HG03135 (cell line): ENCODE measurements around the gene NLRP1.

Source experiments
- ATAC-seq: cut with Tn5 transposase; IDR thresholded peaks from one replicate; pipeline ENCODE4 v1.9.1; 2021; ENCODE audit warnings: mild to moderate bottlenecking, moderate library complexity; ENCODE audit not compliant: unreplicated experiment

The NLRP1 gene

DNA sequence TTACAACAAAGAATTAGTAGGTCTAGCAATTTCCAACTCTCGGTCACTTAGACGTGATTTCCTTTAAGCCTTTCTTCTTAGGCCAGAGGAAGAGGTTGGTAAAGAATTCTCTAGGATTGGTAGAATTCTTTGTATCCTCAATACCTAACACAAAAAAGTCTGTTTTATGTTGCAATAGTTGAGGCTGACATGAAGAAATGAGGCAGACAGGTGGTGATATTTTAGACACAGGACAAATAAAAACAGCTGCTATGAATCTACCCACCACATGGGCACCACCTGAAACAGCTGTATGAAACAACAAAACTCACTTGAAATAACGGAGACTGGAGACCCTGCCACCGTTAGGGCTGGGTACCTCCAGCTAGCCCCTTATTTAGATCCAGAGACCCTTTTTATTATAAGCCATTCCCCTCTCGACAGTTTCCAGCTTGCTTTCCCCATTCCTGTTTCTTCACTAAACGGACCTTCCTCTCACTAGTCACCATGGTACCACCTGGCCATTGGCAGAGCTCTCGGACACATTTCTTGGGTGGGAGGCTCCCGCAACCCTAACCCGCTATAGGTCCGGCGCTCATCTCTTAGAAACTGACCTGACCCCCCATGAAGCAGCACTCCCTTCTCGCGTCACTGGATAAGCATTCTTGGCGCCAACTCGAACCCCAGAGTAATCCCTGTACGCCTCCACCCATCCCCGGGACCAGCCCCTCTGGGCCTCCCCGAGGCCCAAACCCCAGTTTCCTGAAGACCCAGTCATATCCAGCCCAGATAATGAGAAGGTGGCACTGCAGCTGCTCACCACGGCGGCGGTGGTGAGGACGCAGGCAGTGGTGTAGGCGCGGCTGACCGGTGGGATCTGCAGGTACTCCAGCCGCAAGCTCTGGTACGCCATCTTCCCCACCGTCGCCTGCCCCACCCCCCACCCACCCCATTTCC lies 98.8 kb downstream of the NLRP1 start, which contains the start of gene DERL2:
DERL2 (minus strand) TSS at position 909 of the 936 bp plus-strand sequence; CDS start at position 892, 17 bp downstream.
- peak; percentile 36 for ATAC-seq

DNA sequence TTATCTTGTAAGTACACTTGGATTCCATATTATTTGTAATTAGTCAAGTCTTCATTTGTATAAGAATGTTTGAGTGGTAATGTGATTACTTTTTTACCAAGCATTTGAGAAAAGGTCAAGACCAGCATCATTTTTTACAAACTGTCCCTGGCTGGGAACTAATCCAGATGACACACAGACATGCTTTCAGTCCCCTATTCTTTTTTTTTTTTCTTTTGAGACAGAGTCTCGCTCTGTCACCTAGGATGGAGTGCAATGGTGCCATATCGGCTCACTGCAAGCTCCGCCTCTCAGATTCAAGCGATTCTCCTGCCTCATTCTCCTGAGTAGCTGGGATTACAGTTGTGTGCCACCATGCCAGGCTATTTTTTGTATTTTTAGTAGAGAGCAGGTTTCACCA lies 102.9 kb downstream of the NLRP1 start:
- no peak for ATAC-seq

DNA sequence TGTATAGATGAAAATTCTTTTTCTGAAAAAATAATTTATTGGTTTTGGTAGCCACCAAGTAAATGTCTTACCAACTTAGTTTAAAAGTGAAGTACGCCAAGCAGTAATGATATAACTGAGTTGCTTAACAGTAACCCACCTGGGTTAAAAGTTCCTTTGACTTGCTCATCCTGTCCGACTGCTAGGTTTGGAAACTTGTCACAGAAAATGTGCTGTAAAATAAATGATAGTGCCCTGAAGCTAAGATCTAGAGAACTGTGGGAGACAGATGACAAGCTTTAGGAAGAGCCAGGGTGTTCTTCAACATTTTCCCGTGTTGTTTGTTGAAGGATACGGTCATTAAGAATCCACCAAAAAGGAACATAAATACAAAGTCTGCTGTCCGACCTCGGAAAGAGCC lies 103.3 kb downstream of the NLRP1 start:
- no peak for ATAC-seq

DNA sequence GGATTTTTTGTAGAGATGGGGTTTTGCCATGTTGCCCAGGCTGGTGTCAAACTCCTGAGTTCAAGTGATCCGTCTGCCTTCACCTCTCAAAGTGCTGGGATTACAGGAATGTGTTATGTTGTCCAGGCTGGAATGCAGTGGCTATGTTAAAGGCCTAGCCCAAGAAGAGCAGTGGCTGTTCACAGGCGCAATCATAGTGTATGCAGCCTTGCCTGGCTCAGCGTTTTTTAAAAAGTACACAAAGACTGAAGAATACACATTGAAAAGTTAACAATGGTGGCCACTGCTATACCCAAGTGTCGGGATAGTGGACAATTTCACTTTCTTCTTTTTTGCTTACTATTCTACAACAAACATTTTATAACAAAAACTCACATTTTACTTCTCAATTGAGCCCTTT lies 105.3 kb downstream of the NLRP1 start:
- ATAC-seq: no peak

DNA sequence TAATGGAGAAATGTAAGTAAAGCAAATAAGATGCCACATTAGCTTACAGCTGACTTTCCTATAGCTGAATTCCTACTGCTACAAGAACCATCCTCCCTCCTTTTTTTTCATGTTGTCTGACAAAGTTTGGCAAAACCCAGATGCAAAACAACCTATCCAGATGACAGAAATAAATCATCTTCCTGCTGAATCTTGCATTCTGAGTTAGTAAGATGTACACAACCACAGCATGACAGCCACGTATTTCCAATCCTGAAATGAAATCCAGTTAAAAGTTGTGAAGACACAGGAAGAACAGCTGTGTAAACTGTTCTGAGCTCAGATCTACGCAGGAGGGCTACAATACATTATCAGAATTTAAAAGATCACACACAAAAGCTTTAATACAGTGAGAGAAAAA lies 110.4 kb downstream of the NLRP1 start:
- ATAC-seq: no peak

DNA sequence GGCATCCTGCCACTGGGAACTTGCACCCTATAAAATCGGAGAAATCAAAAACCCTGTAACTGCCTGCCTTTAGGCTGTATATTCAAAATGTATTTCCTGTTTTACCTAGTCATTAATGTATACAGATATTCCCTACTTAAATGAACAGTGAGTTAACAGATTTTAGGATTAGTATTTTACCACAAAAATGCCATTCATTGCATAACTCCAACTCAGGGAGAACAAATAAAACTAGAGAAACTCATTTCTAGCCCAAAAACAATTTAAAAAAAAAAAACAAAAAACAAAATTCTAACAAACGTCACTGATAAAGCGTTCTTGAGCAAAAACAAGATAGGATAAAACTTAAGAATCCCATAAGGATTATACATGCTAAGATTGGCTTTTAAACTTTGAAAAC lies 111.8 kb downstream of the NLRP1 start:
- no peak for ATAC-seq

DNA sequence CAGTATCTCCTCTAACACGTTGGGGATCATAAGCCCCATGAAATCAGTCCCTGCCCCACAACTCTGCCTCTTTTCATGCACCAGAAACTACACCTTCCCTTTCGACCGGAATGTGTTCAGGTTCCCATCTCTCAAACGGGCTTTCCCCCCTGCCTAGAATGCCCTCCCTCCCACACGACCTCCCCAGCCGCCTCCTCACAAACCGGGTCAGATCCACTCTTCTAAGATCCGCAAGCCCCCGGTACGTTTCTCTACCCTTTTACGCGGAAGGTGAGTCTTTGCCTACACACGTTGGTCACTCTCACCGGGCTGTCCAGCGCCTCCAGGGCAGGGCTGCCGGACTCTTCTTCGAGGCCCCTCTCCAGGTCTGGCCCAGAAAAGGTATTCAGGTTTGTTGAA lies 116.2 kb downstream of the NLRP1 start:
- ATAC-seq: peak; percentile 15

DNA sequence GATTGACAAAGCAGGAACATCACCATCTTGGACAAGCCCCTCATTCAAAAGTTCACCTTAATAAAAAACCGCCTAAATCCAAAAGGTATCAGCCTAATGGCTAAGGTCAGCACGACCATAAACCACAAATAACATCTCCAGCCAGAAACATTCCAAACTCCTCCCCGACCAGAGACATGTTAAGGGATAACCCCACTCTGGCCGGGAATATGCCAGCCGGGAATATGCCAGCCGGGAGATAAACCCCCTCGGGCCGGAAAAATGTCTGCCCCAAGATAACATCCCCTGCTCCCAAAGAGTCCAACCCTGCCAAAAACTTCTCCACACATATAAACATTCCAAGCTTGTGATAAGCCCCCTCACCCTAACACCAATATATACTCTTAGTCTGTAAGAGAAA lies 116.9 kb downstream of the NLRP1 start:
- no peak for ATAC-seq

DNA sequence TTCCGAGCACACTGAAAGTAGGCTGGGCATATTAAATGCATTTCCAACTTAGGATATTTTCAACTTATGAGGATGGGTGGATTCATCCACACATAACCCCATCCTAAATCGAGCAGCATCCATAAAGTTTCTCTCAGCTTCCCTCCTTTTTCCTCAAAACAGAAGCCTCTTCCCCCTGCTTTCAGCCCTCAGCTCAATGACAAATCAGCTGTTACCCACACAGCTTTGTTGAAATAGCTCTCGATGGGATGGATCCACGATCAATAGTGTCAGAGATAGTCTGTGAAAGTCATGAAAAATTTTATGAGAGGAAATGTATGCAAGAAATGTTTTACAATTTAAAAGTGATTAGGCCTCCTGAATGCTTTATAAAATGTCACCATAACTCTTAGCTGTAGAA lies 118.0 kb downstream of the NLRP1 start:
- ATAC-seq: no peak

DNA sequence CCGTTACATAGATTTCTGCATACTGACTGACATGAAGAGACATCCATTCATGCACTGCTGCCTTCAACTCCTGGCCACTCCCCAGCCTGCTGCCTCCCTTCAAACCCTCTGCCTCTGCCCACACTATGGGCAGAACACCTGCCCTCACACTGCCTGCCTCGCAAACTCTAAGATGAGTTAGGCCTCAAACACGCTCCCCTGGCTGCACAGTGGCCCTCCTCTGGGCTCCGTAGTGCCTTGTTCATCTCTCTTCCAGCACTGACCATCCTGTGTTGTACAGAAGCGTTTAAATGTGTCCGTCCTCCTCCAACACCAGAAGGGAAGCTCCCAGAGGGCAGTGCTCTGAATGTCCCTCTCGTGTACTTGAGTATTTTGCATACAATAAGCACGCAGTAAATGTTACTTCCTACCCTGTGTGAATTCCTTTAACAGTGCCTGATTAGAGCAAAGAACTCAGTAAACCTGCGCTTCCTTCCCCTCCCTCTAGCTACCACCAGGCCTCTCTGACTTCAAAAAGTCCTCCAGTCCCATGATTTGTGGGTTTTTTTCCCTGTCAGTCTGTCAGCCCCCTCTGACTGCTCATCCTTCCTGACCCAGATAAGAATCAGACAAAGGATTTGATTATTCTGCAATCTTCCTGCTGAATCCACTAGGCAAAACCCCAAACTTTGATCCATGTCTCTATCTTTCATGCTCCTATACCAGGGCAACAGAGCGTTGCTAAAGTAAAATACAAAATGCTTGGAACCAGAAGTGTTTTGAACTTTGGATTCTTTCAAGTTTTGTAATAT lies 119.4 kb downstream of the NLRP1 start:
- ATAC-seq: no peak
